B cell (primary cell): ENCODE results near the gene RARS1. TPM values are rescaled to one million over a fixed set of nuclear protein-coding genes. Genes with fewer than 3 reads are reported as not detected.

ENCODE experiments used
- ATAC-seq: fragments of 200-7000 bp; cut with Tn5 transposase; one replicate; pipeline ENCODE4 v1.10.0; 2021; ENCODE audit warnings: low read depth, mild to moderate bottlenecking, moderate number of reproducible peaks, moderate library complexity
- CTCF ChIA-PET: fragments of 350-600 bp; sonication (Branson Sonifier 250); formaldehyde crosslinking; loops from one replicate; lab custom pipeline; 2021; ENCODE audit warnings: antibody characterized with exemption, inconsistent platforms; lab: Charles Lee
- POLR2A ChIA-PET: fragments of 350-600 bp; sonication (Branson Sonifier 250); formaldehyde crosslinking; loops from one replicate; lab custom pipeline; 2021; ENCODE audit warnings: antibody characterized with exemption; lab: Charles Lee
- DNase-seq: peaks from one replicate; pipeline ENCODE4 v3.0.0; 2013
- H2AFZ ChIP-seq: 2 replicates; pipeline ENCODE4 v1.6.1; 2012; ENCODE audit warnings: mild to moderate bottlenecking, low read depth, low read length; ENCODE audit not compliant: insufficient read depth, poor library complexity, severe bottlenecking
- H3K27ac ChIP-seq, 2 donors: 1 replicate in 1 of 2; 2 replicates in 1 of 2; pipeline ENCODE4 v1.5.1; 2012 to 2013; ENCODE audit warnings: low read length in 2 of 2, mild to moderate bottlenecking in 2 of 2, moderate library complexity in 1 of 2
- H3K27me3 ChIP-seq, 4 experiments: fragments of 200-600 bp in 1 of 4; sonication (generic) in 1 of 4; replicated peaks in 1 of 4; 1 replicate in 2 of 4; 2 replicates in 2 of 4; pipeline versions ENCODE4 v1.6.1 to v1.7.0; 2013 to 2016; ENCODE audit warnings: low read length in 3 of 4, mild to moderate bottlenecking in 2 of 4, mixed read lengths in 1 of 4, moderate library complexity in 1 of 4; ENCODE audit not compliant: insufficient read depth in 4 of 4, control insufficient read depth in 3 of 4; ENCODE audit errors: control extremely low read depth in 1 of 4
- H3K36me3 ChIP-seq, 2 experiments: replicated peaks in 1 of 2; 1 replicate in 1 of 2; 2 replicates in 1 of 2; pipeline versions ENCODE4 v1.6.1 to v1.7.1; 2013; ENCODE audit warnings: low read length in 1 of 2; ENCODE audit not compliant: insufficient read depth in 2 of 2, control insufficient read depth in 1 of 2; ENCODE audit errors: control extremely low read depth in 1 of 2, extremely low read depth in 1 of 2
- H3K4me1 ChIP-seq, 2 donors: fragments of 200-600 bp in 1 of 2; sonication (generic) in 1 of 2; 1 replicate in 1 of 2; 2 replicates in 1 of 2; pipeline versions ENCODE4 v1.5.1 to v1.6.1; 2013 to 2017; ENCODE audit warnings: low read length in 2 of 2; ENCODE audit not compliant: control insufficient read depth in 2 of 2, insufficient read depth in 2 of 2
- H3K4me2 ChIP-seq: replicated peaks from 2 replicates; pipeline ENCODE3; 2012; ENCODE audit warnings: mild to moderate bottlenecking, low read depth, low read length; ENCODE audit not compliant: poor library complexity, severe bottlenecking
- H3K4me3 ChIP-seq, 5 experiments: fragments of 200-600 bp in 1 of 5; sonication (generic) in 1 of 5; 1 replicate in 3 of 5; 2 replicates in 2 of 5; pipeline versions ENCODE4 v1.5.1 to v1.7.0; 2011 to 2016; ENCODE audit warnings: low read length in 4 of 5, mild to moderate bottlenecking in 4 of 5, low read depth in 2 of 5, control low read depth in 1 of 5, moderate library complexity in 1 of 5; ENCODE audit not compliant: insufficient read depth in 1 of 5; ENCODE audit errors: control extremely low read depth in 1 of 5, extremely low read depth in 1 of 5
- H3K79me2 ChIP-seq: fragments of 200-600 bp; sonication (generic); one replicate; pipeline ENCODE4 v1.6.0; 2016; ENCODE audit warnings: low read length; ENCODE audit not compliant: control insufficient read depth, insufficient read depth
- H3K9ac ChIP-seq: fragments of 200-600 bp; sonication (generic); 2 replicates; pipeline ENCODE4 v1.6.1; 2017; ENCODE audit warnings: mild to moderate bottlenecking, low read length, moderate library complexity
- H3K9me3 ChIP-seq, 3 donors: one replicate each; pipeline versions ENCODE4 v1.6.1 to v1.7.1; 2013; ENCODE audit warnings: low read length in 2 of 3; ENCODE audit not compliant: control insufficient read depth in 2 of 3, insufficient read depth in 1 of 3; ENCODE audit errors: control extremely low read depth in 1 of 3
- H4K20me1 ChIP-seq: 2 replicates; pipeline ENCODE4 v1.6.0; 2012; ENCODE audit warnings: mild to moderate bottlenecking, low read length; ENCODE audit not compliant: insufficient read depth, control insufficient read depth, poor library complexity, severe bottlenecking
- H3K27ac Mint-ChIP-seq: one replicate; pipeline ENCODE4 v1.8.0; 2021; ENCODE audit warnings: mixed read lengths
- H3K27me3 Mint-ChIP-seq: one replicate; pipeline ENCODE4 v1.8.0; 2021; ENCODE audit warnings: mixed read lengths
- H3K4me1 Mint-ChIP-seq: one replicate; pipeline ENCODE4 v1.8.0; 2021; ENCODE audit warnings: mixed read lengths
- H3K4me3 Mint-ChIP-seq: one replicate; pipeline ENCODE4 v1.8.0; 2021; ENCODE audit warnings: mixed read lengths
- H3K9me3 Mint-ChIP-seq: one replicate; pipeline ENCODE4 v1.8.0; 2022; ENCODE audit warnings: mixed read lengths; ENCODE audit not compliant: insufficient read depth
- EZH2 ChIP-seq: IDR thresholded peaks from 2 replicates; pipeline ENCODE4 v1.6.1; 2012; ENCODE audit warnings: borderline replicate concordance, low read depth, mild to moderate bottlenecking, moderate library complexity, low read length; ENCODE audit not compliant: insufficient read depth, poor library complexity, severe bottlenecking
- WGBS: methylation state at CpG from one replicate; pipeline ENCODE4 v1.1.5; 2013; ENCODE audit warnings: missing lambda C conversion rate; ENCODE audit not compliant: insufficient coverage; 5-methylcytosine and 5-hydroxymethylcytosine counted together
- intact Hi-C: fragments of 100-400 bp; cut with micrococcal nuclease; formaldehyde crosslinking; loops from one replicate; pipeline ENCODE4 v1.10.0; 2022
- polyA plus RNA-seq: library from polyadenylated mRNA; depleted of rRNA; stranded (reverse); fragments of >200 nt; gene quantifications from 2 replicates; pipeline ENCODE4 v1.2.3, GENCODE V29; 2012
- total RNA-seq, 2 donors: library from RNA; stranded (reverse); fragments of 120-200 nt in 1 of 2; gene quantifications; 1 replicate in 1 of 2; 2 replicates in 1 of 2; pipeline versions ENCODE4 v1.2.3 to v1.2.4, GENCODE V29; 2013 to 2022
- TF ChIP-seq, protein P1 (sequence below): fragments of 200-600 bp; IDR thresholded peaks from one replicate; pipeline ENCODE4 v1.8.0; 2022; ENCODE audit warnings: antibody characterized with exemption, mild to moderate bottlenecking

Gene RARS1
- total and polyA plus RNA-seq, 2 donors (not counting 1 experiment from before 2014, with no cell fraction given), result 12.9 to 69.4 TPM

DNA sequence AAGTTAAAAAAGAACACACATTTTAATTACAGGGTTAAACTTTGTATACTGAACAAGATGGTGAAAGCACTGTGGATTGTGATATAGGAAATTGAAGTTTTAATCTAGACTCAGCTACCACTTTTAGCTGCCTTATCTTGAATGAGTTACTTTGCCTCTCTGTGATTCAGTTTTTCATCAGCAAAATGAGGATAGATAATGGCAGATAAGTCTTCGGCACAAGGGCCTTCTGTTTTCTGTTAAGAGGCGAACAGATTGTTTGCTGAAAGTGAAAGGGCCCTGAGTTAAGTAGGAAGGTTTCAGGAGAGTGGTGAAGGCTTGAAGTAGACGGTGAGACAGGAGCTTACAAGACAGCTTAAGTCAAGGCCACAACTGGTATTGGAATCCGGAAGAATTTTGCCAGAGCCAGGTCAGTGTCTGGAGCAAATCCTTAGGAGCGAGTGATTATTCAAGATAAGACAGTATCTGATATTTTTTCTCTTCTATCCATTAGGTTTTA lies 7.8 kb downstream of the RARS1 start:
- intact Hi-C loops, result no loop called here
- CTCF ChIA-PET, result no interaction called here
- H3K4me1 Mint-ChIP-seq, result peaks cover 1% of the 10 kb centered on the region
- no peak overlapping the region for H3K27ac Mint-ChIP-seq
- H4K20me1 ChIP-seq, result peaks cover 6% of the 10 kb centered on the region
- no peaks in the 10 kb centered on the region for H3K27me3 Mint-ChIP-seq
- no peaks in the 10 kb centered on the region for H3K27me3 ChIP-seq
- H3K79me2 ChIP-seq, result peaks cover 3% of the 10 kb centered on the region
- H2AFZ ChIP-seq, result no peak overlapping the region
- no peak for TF ChIP-seq EZH2
- TF ChIP-seq, protein P1, sequence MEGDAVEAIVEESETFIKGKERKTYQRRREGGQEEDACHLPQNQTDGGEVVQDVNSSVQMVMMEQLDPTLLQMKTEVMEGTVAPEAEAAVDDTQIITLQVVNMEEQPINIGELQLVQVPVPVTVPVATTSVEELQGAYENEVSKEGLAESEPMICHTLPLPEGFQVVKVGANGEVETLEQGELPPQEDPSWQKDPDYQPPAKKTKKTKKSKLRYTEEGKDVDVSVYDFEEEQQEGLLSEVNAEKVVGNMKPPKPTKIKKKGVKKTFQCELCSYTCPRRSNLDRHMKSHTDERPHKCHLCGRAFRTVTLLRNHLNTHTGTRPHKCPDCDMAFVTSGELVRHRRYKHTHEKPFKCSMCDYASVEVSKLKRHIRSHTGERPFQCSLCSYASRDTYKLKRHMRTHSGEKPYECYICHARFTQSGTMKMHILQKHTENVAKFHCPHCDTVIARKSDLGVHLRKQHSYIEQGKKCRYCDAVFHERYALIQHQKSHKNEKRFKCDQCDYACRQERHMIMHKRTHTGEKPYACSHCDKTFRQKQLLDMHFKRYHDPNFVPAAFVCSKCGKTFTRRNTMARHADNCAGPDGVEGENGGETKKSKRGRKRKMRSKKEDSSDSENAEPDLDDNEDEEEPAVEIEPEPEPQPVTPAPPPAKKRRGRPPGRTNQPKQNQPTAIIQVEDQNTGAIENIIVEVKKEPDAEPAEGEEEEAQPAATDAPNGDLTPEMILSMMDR, result no peak
- H3K4me2 ChIP-seq, result no peak overlapping the region
- H3K4me1 ChIP-seq, result no peaks in the 10 kb centered on the region
- H3K9me3 ChIP-seq, result no peaks in the 10 kb centered on the region
- H3K36me3 ChIP-seq, result peaks cover 23 to 79% of the 10 kb centered on the region in 2 experiments
- POLR2A ChIA-PET, result no interaction called here
- no peak overlapping the region for H3K4me3 ChIP-seq
- no peaks in the 10 kb centered on the region for H3K9me3 Mint-ChIP-seq
- ATAC-seq (no peak), DNase-seq (no peak)
- H3K4me3 Mint-ChIP-seq, result no peak overlapping the region
- H3K27ac ChIP-seq, result no peak overlapping the region
- WGBS, result 100% methylated on average over 3 of the region's 5 CpGs
- no peak overlapping the region for H3K9ac ChIP-seq

- ChIA-PET CTCF (interaction anchor here (0.9 kb wide), 1 partner anchor 15 kb away, joined by 4 read pairs; no protein-coding TSS in a partner anchor), POLR2A (no interaction called here)
- H3K27me3 ChIP-seq, result no peaks in the 10 kb centered on the region
- DNase-seq (no peak), ATAC-seq (no peak)
- TF ChIP-seq, protein P1, result no peak
- TF ChIP-seq EZH2, result no peak
- no peaks in the 10 kb centered on the region for H3K4me1 ChIP-seq
- H3K36me3 ChIP-seq, result peaks cover 4 to 66% of the 10 kb centered on the region in 2 experiments
- H2AFZ ChIP-seq, result no peak overlapping the region
- Mint-ChIP-seq H3K27me3 (no peaks in the 10 kb centered on the region), H3K4me3 (no peak overlapping the region), H3K27ac (no peak overlapping the region), H3K4me1 (no peaks in the 10 kb centered on the region), H3K9me3 (no peaks in the 10 kb centered on the region)
- H3K4me2 ChIP-seq, result no peak overlapping the region
- H3K27ac ChIP-seq, result no peak overlapping the region
- no peaks in the 10 kb centered on the region for H3K79me2 ChIP-seq
- H3K9me3 ChIP-seq, result no peaks in the 10 kb centered on the region
- no peak overlapping the region for H3K4me3 ChIP-seq
- H3K9ac ChIP-seq, result no peak overlapping the region
- no CpG with 5 or more reads among the region's 7 CpGs for WGBS
- H4K20me1 ChIP-seq, result no peaks in the 10 kb centered on the region
- intact Hi-C loops, result no loop called here
Observed at GRCh38 chr5:168502563-168503237, 16.4 kb downstream of the RARS1 start.
